DND-41 (cell line): ENCODE data around the gene SMAD7.

Experiments used
- ATAC-seq: fragments of 200-7000 bp; cut with Tn5 transposase; 3 replicates; pipeline ENCODE4 v1.9.1; 2021; ENCODE audit warnings: low read depth; ENCODE audit not compliant: insufficient read depth
- DNase-seq: peaks from one replicate; pipeline ENCODE4 v3.0.0-alpha.2; 2020
- H2AFZ ChIP-seq: 2 replicates; pipeline ENCODE4 v1.6.0; 2012; ENCODE audit warnings: low read depth, low read length
- H3K27ac ChIP-seq: 2 replicates; pipeline ENCODE4 v1.5.1; 2012; ENCODE audit warnings: low read length, inconsistent platforms
- H3K27me3 ChIP-seq: fragments of 200-600 bp; sonication (generic); 2 replicates; pipeline ENCODE4 v1.6.0; 2012; ENCODE audit warnings: low read length, mild to moderate bottlenecking, inconsistent platforms; ENCODE audit not compliant: insufficient read depth, poor library complexity
- H3K36me3 ChIP-seq: 2 replicates; pipeline ENCODE4 v1.5.1; 2012; ENCODE audit warnings: low read length, inconsistent platforms; ENCODE audit not compliant: insufficient read depth
- H3K4me1 ChIP-seq: 2 replicates; pipeline ENCODE4 v1.5.1; 2012; ENCODE audit warnings: mild to moderate bottlenecking, low read length; ENCODE audit not compliant: insufficient read depth
- H3K4me2 ChIP-seq: 2 replicates; pipeline ENCODE4 v1.6.0; 2012; ENCODE audit warnings: mild to moderate bottlenecking, moderate library complexity, low read length, inconsistent platforms; ENCODE audit not compliant: insufficient read depth
- H3K4me3 ChIP-seq, 2 experiments: fragments of 200-600 bp in 1 of 2; shearing (Covaris generic) in 1 of 2; 2 replicates each; pipeline ENCODE4 v1.5.1; 2012 to 2016; ENCODE audit warnings: inconsistent platforms in 2 of 2, low read length in 2 of 2, mild to moderate bottlenecking in 2 of 2, low read depth in 1 of 2, moderate library complexity in 1 of 2
- H3K79me2 ChIP-seq: 2 replicates; pipeline ENCODE4 v1.6.0; 2012; ENCODE audit warnings: low read length, inconsistent platforms; ENCODE audit not compliant: insufficient read depth
- H3K9ac ChIP-seq: 2 replicates; pipeline ENCODE4 v1.6.0; 2012; ENCODE audit warnings: low read depth, mild to moderate bottlenecking, inconsistent platforms, low read length, moderate library complexity
- H3K9me3 ChIP-seq: 2 replicates; pipeline ENCODE4 v1.5.1; 2012; ENCODE audit warnings: low read length, moderate library complexity, mild to moderate bottlenecking, inconsistent platforms; ENCODE audit not compliant: insufficient read depth, severe bottlenecking
- H4K20me1 ChIP-seq: 2 replicates; pipeline ENCODE4 v1.6.0; 2012; ENCODE audit warnings: low read length; ENCODE audit not compliant: insufficient read depth
- CTCF ChIP-seq: IDR thresholded peaks from 2 replicates; pipeline ENCODE4 v1.5.1; 2012; ENCODE audit warnings: borderline replicate concordance, low read length, moderate library complexity, mild to moderate bottlenecking; ENCODE audit not compliant: poor library complexity, severe bottlenecking; ENCODE audit errors: extremely low read depth
- EZH2 ChIP-seq: IDR thresholded peaks from 3 replicates; pipeline ENCODE4 v1.6.1; 2012; ENCODE audit warnings: borderline replicate concordance, low read depth, mild to moderate bottlenecking, moderate library complexity, low read length, inconsistent platforms; ENCODE audit not compliant: severe bottlenecking

Gene SMAD7

GRCh38 chr18:48894799-48895346 is 55.9 kb downstream of the SMAD7 start:
- Histone ChIP-seq H3K27ac (no peak overlapping the region), H3K4me1 (no peaks in the 10 kb centered on the region), H3K79me2 (no peaks in the 10 kb centered on the region), H3K36me3 (no peaks in the 10 kb centered on the region), H2AFZ (no peak overlapping the region), H3K9me3 (no peaks in the 10 kb centered on the region), H3K4me2 (no peak overlapping the region), H3K27me3 (no peaks in the 10 kb centered on the region), H3K4me3 (no peak overlapping the region), H4K20me1 (no peaks in the 10 kb centered on the region), H3K9ac (no peak overlapping the region)
- DNase-seq (no peak), ATAC-seq (no peak)
- TF ChIP-seq CTCF (no peak), EZH2 (no peak)

- no peaks in the 10 kb centered on the region for H3K9me3 ChIP-seq
- no peaks in the 10 kb centered on the region for H3K4me1 ChIP-seq
- H2AFZ ChIP-seq: no peak overlapping the region
- no peak for DNase-seq
- TF ChIP-seq EZH2 (no peak), CTCF (no peak)
- no peak overlapping the region for H3K9ac ChIP-seq
- H3K4me3 ChIP-seq: no peak overlapping the region
- H3K4me2 ChIP-seq: no peak overlapping the region
- H3K27ac ChIP-seq: no peak overlapping the region
- H3K36me3 ChIP-seq: no peaks in the 10 kb centered on the region
- H4K20me1 ChIP-seq: no peaks in the 10 kb centered on the region
- no peak for ATAC-seq
- H3K79me2 ChIP-seq: no peaks in the 10 kb centered on the region
- H3K27me3 ChIP-seq: no peaks in the 10 kb centered on the region
Observed at GRCh38 chr18:48893608-48894600, 56.9 kb downstream of the SMAD7 start.

- no peaks in the 10 kb centered on the region for H3K36me3 ChIP-seq
- H2AFZ ChIP-seq: no peak overlapping the region
- no peak for TF ChIP-seq EZH2
- no peak for TF ChIP-seq CTCF
- H3K4me1 ChIP-seq: no peaks in the 10 kb centered on the region
- no peaks in the 10 kb centered on the region for H4K20me1 ChIP-seq
- DNase-seq: no peak
- ATAC-seq: no peak
- H3K9ac ChIP-seq: no peak overlapping the region
- H3K79me2 ChIP-seq: no peaks in the 10 kb centered on the region
- no peaks in the 10 kb centered on the region for H3K9me3 ChIP-seq
- no peak overlapping the region for H3K27ac ChIP-seq
- H3K4me3 ChIP-seq: no peak overlapping the region
- H3K4me2 ChIP-seq: no peak overlapping the region
- H3K27me3 ChIP-seq: no peaks in the 10 kb centered on the region
Observed at GRCh38 chr18:48893061-48893607, 57.6 kb downstream of the SMAD7 start.
